ENCODE results near the gene DCANP1. TPM values are rescaled to one million over a fixed set of nuclear protein-coding genes. Genes with fewer than 3 reads are reported as not detected.

DCANP1 gene
- total RNA-seq, 1 experiment from 2014 or later: not detected

GRCh38 chr5:135465391-135466122 is 18.4 kb upstream of the DCANP1 start:
- DNase-seq (ENCODE audit: low spot score) (no peak), ATAC-seq (no peak)
- no peaks in the 10 kb centered on the region for H3K9me3 Mint-ChIP-seq
- CTCF ChIA-PET: interaction anchor here (0.8 to 11.9 kb wide), 31 partner anchors 9 to 592 kb away, joined by 3 to 524 read pairs (median 9); partner anchors contain the start of genes CXCL14, NEUROG1 and TIFAB
- POLR2A ChIA-PET: no interaction called here
- H3K27ac Mint-ChIP-seq: no peak overlapping the region
- no peaks in the 10 kb centered on the region for H3K36me3 Mint-ChIP-seq
- no peak for TF ChIP-seq ATF6 (CRISPR knock-in tag; IDR thresholded peaks at IDR 0.05)
- no peak for TF ChIP-seq NFYB (CRISPR knock-in tag; conservative IDR thresholded peaks at IDR 0.05; ENCODE audit: low read depth)
- no peak for TF ChIP-seq ELF4 (CRISPR knock-in tag; IDR thresholded peaks at IDR 0.05; ENCODE audit: low read depth)
- no peak for TF ChIP-seq ZSCAN18 (CRISPR knock-in tag; IDR thresholded peaks at IDR 0.05)
- TF ChIP-seq HMGA2 (CRISPR knock-in tag; IDR thresholded peaks at IDR 0.05): no peak
- no peak for TF ChIP-seq CREB1 (CRISPR knock-in tag; IDR thresholded peaks at IDR 0.05)
- no peak for TF ChIP-seq ZNF219 (CRISPR knock-in tag; IDR thresholded peaks at IDR 0.05; ENCODE audit: borderline replicate concordance)
- TF ChIP-seq, protein P1, sequence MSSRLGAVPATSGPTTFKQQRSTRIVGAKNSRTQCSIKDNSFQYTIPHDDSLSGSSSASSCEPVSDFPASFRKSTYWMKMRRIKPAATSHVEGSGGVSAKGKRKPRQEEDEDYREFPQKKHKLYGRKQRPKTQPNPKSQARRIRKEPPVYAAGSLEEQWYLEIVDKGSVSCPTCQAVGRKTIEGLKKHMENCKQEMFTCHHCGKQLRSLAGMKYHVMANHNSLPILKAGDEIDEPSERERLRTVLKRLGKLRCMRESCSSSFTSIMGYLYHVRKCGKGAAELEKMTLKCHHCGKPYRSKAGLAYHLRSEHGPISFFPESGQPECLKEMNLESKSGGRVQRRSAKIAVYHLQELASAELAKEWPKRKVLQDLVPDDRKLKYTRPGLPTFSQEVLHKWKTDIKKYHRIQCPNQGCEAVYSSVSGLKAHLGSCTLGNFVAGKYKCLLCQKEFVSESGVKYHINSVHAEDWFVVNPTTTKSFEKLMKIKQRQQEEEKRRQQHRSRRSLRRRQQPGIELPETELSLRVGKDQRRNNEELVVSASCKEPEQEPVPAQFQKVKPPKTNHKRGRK (CRISPR knock-in tag; IDR thresholded peaks at IDR 0.05; ENCODE audit: borderline replicate concordance): no peak
- TF ChIP-seq, protein P2, sequence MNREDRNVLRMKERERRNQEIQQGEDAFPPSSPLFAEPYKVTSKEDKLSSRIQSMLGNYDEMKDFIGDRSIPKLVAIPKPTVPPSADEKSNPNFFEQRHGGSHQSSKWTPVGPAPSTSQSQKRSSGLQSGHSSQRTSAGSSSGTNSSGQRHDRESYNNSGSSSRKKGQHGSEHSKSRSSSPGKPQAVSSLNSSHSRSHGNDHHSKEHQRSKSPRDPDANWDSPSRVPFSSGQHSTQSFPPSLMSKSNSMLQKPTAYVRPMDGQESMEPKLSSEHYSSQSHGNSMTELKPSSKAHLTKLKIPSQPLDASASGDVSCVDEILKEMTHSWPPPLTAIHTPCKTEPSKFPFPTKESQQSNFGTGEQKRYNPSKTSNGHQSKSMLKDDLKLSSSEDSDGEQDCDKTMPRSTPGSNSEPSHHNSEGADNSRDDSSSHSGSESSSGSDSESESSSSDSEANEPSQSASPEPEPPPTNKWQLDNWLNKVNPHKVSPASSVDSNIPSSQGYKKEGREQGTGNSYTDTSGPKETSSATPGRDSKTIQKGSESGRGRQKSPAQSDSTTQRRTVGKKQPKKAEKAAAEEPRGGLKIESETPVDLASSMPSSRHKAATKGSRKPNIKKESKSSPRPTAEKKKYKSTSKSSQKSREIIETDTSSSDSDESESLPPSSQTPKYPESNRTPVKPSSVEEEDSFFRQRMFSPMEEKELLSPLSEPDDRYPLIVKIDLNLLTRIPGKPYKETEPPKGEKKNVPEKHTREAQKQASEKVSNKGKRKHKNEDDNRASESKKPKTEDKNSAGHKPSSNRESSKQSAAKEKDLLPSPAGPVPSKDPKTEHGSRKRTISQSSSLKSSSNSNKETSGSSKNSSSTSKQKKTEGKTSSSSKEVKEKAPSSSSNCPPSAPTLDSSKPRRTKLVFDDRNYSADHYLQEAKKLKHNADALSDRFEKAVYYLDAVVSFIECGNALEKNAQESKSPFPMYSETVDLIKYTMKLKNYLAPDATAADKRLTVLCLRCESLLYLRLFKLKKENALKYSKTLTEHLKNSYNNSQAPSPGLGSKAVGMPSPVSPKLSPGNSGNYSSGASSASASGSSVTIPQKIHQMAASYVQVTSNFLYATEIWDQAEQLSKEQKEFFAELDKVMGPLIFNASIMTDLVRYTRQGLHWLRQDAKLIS (CRISPR knock-in tag; IDR thresholded peaks at IDR 0.05; ENCODE audit: borderline replicate concordance): no peak
- TF ChIP-seq GRHL2 (CRISPR knock-in tag; IDR thresholded peaks at IDR 0.05; ENCODE audit: insufficient replicate concordance, severe bottlenecking): no peak
- TF ChIP-seq, protein P3, sequence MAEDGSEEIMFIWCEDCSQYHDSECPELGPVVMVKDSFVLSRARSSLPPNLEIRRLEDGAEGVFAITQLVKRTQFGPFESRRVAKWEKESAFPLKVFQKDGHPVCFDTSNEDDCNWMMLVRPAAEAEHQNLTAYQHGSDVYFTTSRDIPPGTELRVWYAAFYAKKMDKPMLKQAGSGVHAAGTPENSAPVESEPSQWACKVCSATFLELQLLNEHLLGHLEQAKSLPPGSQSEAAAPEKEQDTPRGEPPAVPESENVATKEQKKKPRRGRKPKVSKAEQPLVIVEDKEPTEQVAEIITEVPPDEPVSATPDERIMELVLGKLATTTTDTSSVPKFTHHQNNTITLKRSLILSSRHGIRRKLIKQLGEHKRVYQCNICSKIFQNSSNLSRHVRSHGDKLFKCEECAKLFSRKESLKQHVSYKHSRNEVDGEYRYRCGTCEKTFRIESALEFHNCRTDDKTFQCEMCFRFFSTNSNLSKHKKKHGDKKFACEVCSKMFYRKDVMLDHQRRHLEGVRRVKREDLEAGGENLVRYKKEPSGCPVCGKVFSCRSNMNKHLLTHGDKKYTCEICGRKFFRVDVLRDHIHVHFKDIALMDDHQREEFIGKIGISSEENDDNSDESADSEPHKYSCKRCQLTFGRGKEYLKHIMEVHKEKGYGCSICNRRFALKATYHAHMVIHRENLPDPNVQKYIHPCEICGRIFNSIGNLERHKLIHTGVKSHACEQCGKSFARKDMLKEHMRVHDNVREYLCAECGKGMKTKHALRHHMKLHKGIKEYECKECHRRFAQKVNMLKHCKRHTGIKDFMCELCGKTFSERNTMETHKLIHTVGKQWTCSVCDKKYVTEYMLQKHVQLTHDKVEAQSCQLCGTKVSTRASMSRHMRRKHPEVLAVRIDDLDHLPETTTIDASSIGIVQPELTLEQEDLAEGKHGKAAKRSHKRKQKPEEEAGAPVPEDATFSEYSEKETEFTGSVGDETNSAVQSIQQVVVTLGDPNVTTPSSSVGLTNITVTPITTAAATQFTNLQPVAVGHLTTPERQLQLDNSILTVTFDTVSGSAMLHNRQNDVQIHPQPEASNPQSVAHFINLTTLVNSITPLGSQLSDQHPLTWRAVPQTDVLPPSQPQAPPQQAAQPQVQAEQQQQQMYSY (CRISPR knock-in tag; IDR thresholded peaks at IDR 0.05): no peak
- no peak for TF ChIP-seq JUN (CRISPR knock-in tag; IDR thresholded peaks at IDR 0.05)
- TF ChIP-seq, protein P4, sequence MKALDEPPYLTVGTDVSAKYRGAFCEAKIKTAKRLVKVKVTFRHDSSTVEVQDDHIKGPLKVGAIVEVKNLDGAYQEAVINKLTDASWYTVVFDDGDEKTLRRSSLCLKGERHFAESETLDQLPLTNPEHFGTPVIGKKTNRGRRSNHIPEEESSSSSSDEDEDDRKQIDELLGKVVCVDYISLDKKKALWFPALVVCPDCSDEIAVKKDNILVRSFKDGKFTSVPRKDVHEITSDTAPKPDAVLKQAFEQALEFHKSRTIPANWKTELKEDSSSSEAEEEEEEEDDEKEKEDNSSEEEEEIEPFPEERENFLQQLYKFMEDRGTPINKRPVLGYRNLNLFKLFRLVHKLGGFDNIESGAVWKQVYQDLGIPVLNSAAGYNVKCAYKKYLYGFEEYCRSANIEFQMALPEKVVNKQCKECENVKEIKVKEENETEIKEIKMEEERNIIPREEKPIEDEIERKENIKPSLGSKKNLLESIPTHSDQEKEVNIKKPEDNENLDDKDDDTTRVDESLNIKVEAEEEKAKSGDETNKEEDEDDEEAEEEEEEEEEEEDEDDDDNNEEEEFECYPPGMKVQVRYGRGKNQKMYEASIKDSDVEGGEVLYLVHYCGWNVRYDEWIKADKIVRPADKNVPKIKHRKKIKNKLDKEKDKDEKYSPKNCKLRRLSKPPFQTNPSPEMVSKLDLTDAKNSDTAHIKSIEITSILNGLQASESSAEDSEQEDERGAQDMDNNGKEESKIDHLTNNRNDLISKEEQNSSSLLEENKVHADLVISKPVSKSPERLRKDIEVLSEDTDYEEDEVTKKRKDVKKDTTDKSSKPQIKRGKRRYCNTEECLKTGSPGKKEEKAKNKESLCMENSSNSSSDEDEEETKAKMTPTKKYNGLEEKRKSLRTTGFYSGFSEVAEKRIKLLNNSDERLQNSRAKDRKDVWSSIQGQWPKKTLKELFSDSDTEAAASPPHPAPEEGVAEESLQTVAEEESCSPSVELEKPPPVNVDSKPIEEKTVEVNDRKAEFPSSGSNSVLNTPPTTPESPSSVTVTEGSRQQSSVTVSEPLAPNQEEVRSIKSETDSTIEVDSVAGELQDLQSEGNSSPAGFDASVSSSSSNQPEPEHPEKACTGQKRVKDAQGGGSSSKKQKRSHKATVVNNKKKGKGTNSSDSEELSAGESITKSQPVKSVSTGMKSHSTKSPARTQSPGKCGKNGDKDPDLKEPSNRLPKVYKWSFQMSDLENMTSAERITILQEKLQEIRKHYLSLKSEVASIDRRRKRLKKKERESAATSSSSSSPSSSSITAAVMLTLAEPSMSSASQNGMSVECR (CRISPR knock-in tag; IDR thresholded peaks at IDR 0.05; ENCODE audit: borderline replicate concordance): no peak
- TF ChIP-seq TP53 (CRISPR knock-in tag; IDR thresholded peaks at IDR 0.05): no peak
- no peak for TF ChIP-seq ZNF671 (CRISPR knock-in tag; IDR thresholded peaks at IDR 0.05)
- no peak for TF ChIP-seq CREM (CRISPR knock-in tag; IDR thresholded peaks at IDR 0.05)
- peaks cover 86% of the 10 kb centered on the region for H3K27me3 Mint-ChIP-seq (ENCODE audit: low read depth)
- peak overlapping the region; percentile 77 for H3K4me3 Mint-ChIP-seq
- peaks cover 23% of the 10 kb centered on the region for H3K4me1 Mint-ChIP-seq

All from WTC11 (cell line).